ENCODE data around the gene OGFOD3. TPM values are rescaled to one million over a fixed set of nuclear protein-coding genes. Genes with fewer than 3 reads are reported as not detected.

Gene OGFOD3
- total RNA-seq, 5 donors from 2014 or later (not counting 1 experiment from before 2014, with no cell fraction given): 22.0 to 32.2 (median 29.2) TPM

DNA sequence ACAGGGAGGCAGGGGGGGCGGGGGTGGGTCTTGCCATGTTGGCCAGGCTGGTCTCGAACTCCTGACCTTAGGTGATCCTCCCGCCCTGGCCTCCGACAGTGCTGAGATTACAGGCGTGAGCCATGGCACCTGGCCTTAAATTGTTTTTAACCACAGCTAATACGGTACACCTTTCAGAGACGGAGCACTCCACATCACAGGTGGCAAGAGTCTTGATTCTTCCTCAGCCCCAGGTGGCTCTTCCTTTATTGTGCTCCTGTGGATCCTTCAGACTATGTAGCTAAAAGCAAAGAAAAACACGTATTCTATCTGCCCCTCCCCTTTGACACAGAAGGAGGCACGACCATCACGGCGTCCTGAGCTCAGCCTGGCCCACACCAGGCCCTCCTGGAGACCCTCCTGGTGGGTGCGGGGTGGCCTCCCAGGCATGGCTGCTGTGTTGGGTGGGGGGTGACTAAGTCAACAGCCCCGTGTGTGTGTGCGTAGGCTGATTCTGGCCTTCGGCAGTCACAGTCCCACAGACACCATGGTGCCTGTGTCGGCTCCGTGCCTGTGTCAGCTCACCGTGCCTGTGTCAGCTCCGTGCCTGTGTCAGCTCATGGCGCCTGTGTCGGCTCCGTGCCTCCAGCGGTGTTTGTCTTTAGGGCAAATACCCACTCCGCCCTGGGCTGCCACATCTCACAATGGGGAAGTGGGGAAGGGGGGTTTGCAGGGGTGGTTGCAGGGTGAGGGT is 74.0 kb downstream of the OGFOD3 start:
- Mint-ChIP-seq H3K9me3 (no peaks in the 10 kb centered on the region), H3K4me3 (no peak overlapping the region), H3K27me3 (peaks cover 0 to 1% of the 10 kb centered on the region in 2 donors), H3K4me1 (peaks cover 8 to 9% (median 8%) of the 10 kb centered on the region in 3 donors), H3K27ac (no peak overlapping the region), H3K36me3 (no peaks in the 10 kb centered on the region)
- Histone ChIP-seq H3K36me3 (ENCODE audit: control insufficient read depth in 2 of 2, extremely low read depth in 1 of 2, insufficient read depth in 1 of 2, low read length in 1 of 2) (peaks cover 0 to 3% of the 10 kb centered on the region in 2 donors), H3K4me1 (ENCODE audit: control insufficient read depth in 1 of 2, extremely low read depth in 1 of 2, insufficient read depth in 2 of 2, low read length in 2 of 2) (peaks cover 0 to 9% of the 10 kb centered on the region in 2 experiments), H3K27me3 (replicated peaks in 1 of 2; ENCODE audit: control insufficient read depth in 2 of 2, extremely low read depth in 1 of 2, insufficient read depth in 2 of 2, low read length in 1 of 2) (peaks cover 0 to 20% of the 10 kb centered on the region in 2 experiments), H3K4me3 (ENCODE audit: control insufficient read depth in 1 of 2, extremely low read depth in 1 of 2, low read length in 1 of 2) (no peak overlapping the region), H3K27ac (ENCODE audit: low read length) (no peak overlapping the region), H3K9me3 (no peaks in the 10 kb centered on the region)
- no peak for ATAC-seq (replicated peaks in 1 of 4)
- no peak for DNase-seq
- 73% methylated on average over 22 of the region's 24 CpGs for whole genome bisulfite sequencing (ENCODE audit: insufficient coverage)
- ChIA-PET POLR2A (interaction anchor here in 1 of 2 donors (0.6 kb wide), 1 partner anchor 145 kb away, joined by 5 read pairs; no protein-coding TSS in a partner anchor), CTCF (interaction anchor here in 1 of 2 donors (0.5 kb wide), 1 partner anchor 107 kb away, joined by 4 read pairs; no protein-coding TSS in a partner anchor)

- peaks cover 0 to 9% of the 10 kb centered on the region in 2 experiments for H3K4me1 ChIP-seq (ENCODE audit: control insufficient read depth in 1 of 2, extremely low read depth in 1 of 2, insufficient read depth in 2 of 2, low read length in 2 of 2)
- CTCF ChIA-PET: no interaction called here
- DNase-seq (no peak), ATAC-seq (replicated peaks in 1 of 4) (no peak)
- peaks cover 0 to 1% of the 10 kb centered on the region in 2 donors for H3K27me3 Mint-ChIP-seq
- POLR2A ChIA-PET: no interaction called here
- H3K27ac Mint-ChIP-seq: no peak overlapping the region
- H3K4me3 ChIP-seq (ENCODE audit: control insufficient read depth in 1 of 2, extremely low read depth in 1 of 2, low read length in 1 of 2): no peak overlapping the region
- H3K4me1 Mint-ChIP-seq: peaks cover 8 to 14% (median 8%) of the 10 kb centered on the region in 3 donors
- H3K36me3 ChIP-seq (ENCODE audit: control insufficient read depth in 2 of 2, extremely low read depth in 1 of 2, insufficient read depth in 1 of 2, low read length in 1 of 2): peaks cover 0 to 3% of the 10 kb centered on the region in 2 donors
- no peaks in the 10 kb centered on the region for H3K9me3 ChIP-seq
- no peaks in the 10 kb centered on the region for H3K36me3 Mint-ChIP-seq
- no peaks in the 10 kb centered on the region for H3K9me3 Mint-ChIP-seq
- WGBS (ENCODE audit: insufficient coverage): 98% methylated on average over 5 of the region's 5 CpGs
- no peak overlapping the region for H3K4me3 Mint-ChIP-seq
- H3K27ac ChIP-seq (ENCODE audit: low read length): no peak overlapping the region
- peaks cover 0 to 19% of the 10 kb centered on the region in 2 experiments for H3K27me3 ChIP-seq (replicated peaks in 1 of 2; ENCODE audit: control insufficient read depth in 2 of 2, extremely low read depth in 1 of 2, insufficient read depth in 2 of 2, low read length in 1 of 2)
Observed at GRCh38 chr17:82343560-82343959, 74.8 kb downstream of the OGFOD3 start.

GRCh38 chr17:82342361-82343079 is 75.9 kb downstream of the OGFOD3 start:
- H3K9me3 ChIP-seq: no peaks in the 10 kb centered on the region
- no peak for ATAC-seq (replicated peaks in 1 of 4)
- 87% methylated on average over 11 of the region's 28 CpGs for WGBS (ENCODE audit: insufficient coverage)
- H3K36me3 ChIP-seq (ENCODE audit: control insufficient read depth in 2 of 2, extremely low read depth in 1 of 2, insufficient read depth in 1 of 2, low read length in 1 of 2): peaks cover 0 to 3% of the 10 kb centered on the region in 2 donors
- Mint-ChIP-seq H3K4me3 (no peak overlapping the region), H3K27ac (no peak overlapping the region), H3K27me3 (no peaks in the 10 kb centered on the region), H3K4me1 (peaks cover 8 to 16% (median 8%) of the 10 kb centered on the region in 3 donors), H3K36me3 (no peaks in the 10 kb centered on the region), H3K9me3 (no peaks in the 10 kb centered on the region)
- H3K4me1 ChIP-seq (ENCODE audit: control insufficient read depth in 1 of 2, extremely low read depth in 1 of 2, insufficient read depth in 2 of 2, low read length in 2 of 2): peaks cover 0 to 9% of the 10 kb centered on the region in 2 experiments
- ChIA-PET CTCF (no interaction called here), POLR2A (no interaction called here)
- H3K27me3 ChIP-seq (replicated peaks in 1 of 2; ENCODE audit: control insufficient read depth in 2 of 2, extremely low read depth in 1 of 2, insufficient read depth in 2 of 2, low read length in 1 of 2): peaks cover 0 to 11% of the 10 kb centered on the region in 2 experiments
- H3K27ac ChIP-seq (ENCODE audit: low read length): no peak overlapping the region
- no peak for DNase-seq
- H3K4me3 ChIP-seq (ENCODE audit: control insufficient read depth in 1 of 2, extremely low read depth in 1 of 2, low read length in 1 of 2): no peak overlapping the region

- peaks cover 0 to 2% of the 10 kb centered on the region in 2 donors for H3K27me3 Mint-ChIP-seq
- DNase-seq: no peak
- no peak overlapping the region for H3K4me3 ChIP-seq (ENCODE audit: control insufficient read depth in 1 of 2, extremely low read depth in 1 of 2, low read length in 1 of 2)
- H3K9me3 ChIP-seq: no peaks in the 10 kb centered on the region
- no peak overlapping the region for H3K27ac ChIP-seq (ENCODE audit: low read length)
- CTCF ChIA-PET: no interaction called here
- peaks cover 0 to 6% of the 10 kb centered on the region in 2 experiments for H3K27me3 ChIP-seq (replicated peaks in 1 of 2; ENCODE audit: control insufficient read depth in 2 of 2, extremely low read depth in 1 of 2, insufficient read depth in 2 of 2, low read length in 1 of 2)
- WGBS (ENCODE audit: insufficient coverage): 88% methylated on average over 5 of the region's 10 CpGs
- no peak for ATAC-seq (replicated peaks in 1 of 4)
- no peaks in the 10 kb centered on the region for H3K9me3 Mint-ChIP-seq
- peaks cover 0 to 9% of the 10 kb centered on the region in 2 experiments for H3K4me1 ChIP-seq (ENCODE audit: control insufficient read depth in 1 of 2, extremely low read depth in 1 of 2, insufficient read depth in 2 of 2, low read length in 2 of 2)
- no peak overlapping the region for H3K27ac Mint-ChIP-seq
- POLR2A ChIA-PET: no interaction called here
- no peak overlapping the region for H3K4me3 Mint-ChIP-seq
- H3K36me3 ChIP-seq (ENCODE audit: control insufficient read depth in 2 of 2, extremely low read depth in 1 of 2, insufficient read depth in 1 of 2, low read length in 1 of 2): no peaks in the 10 kb centered on the region
- no peaks in the 10 kb centered on the region for H3K36me3 Mint-ChIP-seq
- peaks cover 12 to 17% (median 13%) of the 10 kb centered on the region in 3 donors for H3K4me1 Mint-ChIP-seq
Observed at GRCh38 chr17:82339634-82340580, 78.5 kb downstream of the OGFOD3 start.

Other genes with a start within 250 kb of the OGFOD3 start
- 100 to 1,000 TPM in 3 of 5 donors, 10 to 100 TPM in 2; 86.4 to 127 (median 103) TPM for gene CCDC57, start 205.7 kb downstream of the OGFOD3 start, total RNA-seq
- 10 to 100 TPM; 31.9 to 47.3 (median 40.9) TPM for gene SLC16A3, start 189.5 kb downstream of the OGFOD3 start, total RNA-seq
- gene CSNK1D, start 144.9 kb downstream of the OGFOD3 start, total RNA-seq: 100 to 1,000 TPM; 177 to 273 (median 194) TPM
- gene CD7, start 101.0 kb downstream of the OGFOD3 start, total RNA-seq: 100 to 1,000 TPM; 104 to 265 (median 135) TPM
- gene SECTM1, start 84.8 kb downstream of the OGFOD3 start, total RNA-seq: 1 to 10 TPM; 1.3 to 5.1 (median 4.4) TPM
- not detected for gene TEX19, start 59.3 kb downstream of the OGFOD3 start, total RNA-seq
- gene UTS2R, start 46.8 kb downstream of the OGFOD3 start, total RNA-seq: not detected
- 100 to 1,000 TPM in 3 of 5 donors, 10 to 100 TPM in 2; 51.2 to 128 (median 113) TPM for gene HEXD, start 239 bp downstream of the OGFOD3 start, total RNA-seq
- 100 to 1,000 TPM; 148 to 274 (median 262) TPM for gene CYBC1, start 32.2 kb upstream of the OGFOD3 start, total RNA-seq
- gene NARF, start 40.2 kb upstream of the OGFOD3 start, total RNA-seq: 100 to 1,000 TPM in 3 of 5 donors, 10 to 100 TPM in 2; 85.7 to 113 (median 101) TPM
- gene FOXK2, start 101.1 kb upstream of the OGFOD3 start, total RNA-seq: 10 to 100 TPM; 45.8 to 65.5 (median 61.9) TPM
- gene WDR45B, start 229.9 kb upstream of the OGFOD3 start, total RNA-seq: 10 to 100 TPM; 57.3 to 81.5 (median 59.4) TPM

All from T-cell (primary cell).